HepG2 (cell line): ENCODE results near the gene HLA-DOA. TPM values are rescaled to one million over a fixed set of nuclear protein-coding genes. Genes with fewer than 3 reads are reported as not detected.

Experiments
- ATAC-seq: fragments of 200-7000 bp; cut with Tn5 transposase; 3 replicates; pipeline ENCODE4 v1.9.1; 2020; ENCODE audit warnings: mild to moderate bottlenecking, moderate library complexity
- BruUV-seq: library from RNA; stranded (reverse); fragments of 400-500 nt; replicated peaks from 2 replicates; lab custom pipeline; 2021; lab: Mats Ljungman, UMichigan
- CTCF ChIA-PET: fragments of 300-600 bp; formaldehyde crosslinking; extraction: SDS; loops from one replicate; lab custom pipeline; 2021; ENCODE audit warnings: low total read pairs, inconsistent platforms, low intra/inter-chr PET ratio; lab: Yijun Ruan, JAX
- POLR2A ChIA-PET: fragments of 350-600 bp; sonication (Branson Sonifier 250); formaldehyde crosslinking; loops from one replicate; lab custom pipeline; 2020; ENCODE audit warnings: antibody characterized with exemption, inconsistent platforms; lab: Yijun Ruan, JAX
- DNase-seq: peaks from one replicate; pipeline ENCODE4 v3.0.0-alpha.2; 2015; ENCODE audit warnings: low spot score
- FAIRE-seq: peaks from 3 replicates; lab custom pipeline; 2011; peaks lifted over from hg19 to GRCh38; lab: Jason Lieb, UNC
- H2AFZ ChIP-seq: one replicate; pipeline ENCODE4 v1.6.1; 2011; ENCODE audit warnings: low read length, inconsistent platforms
- H3K27ac ChIP-seq: fragments of 300-600 bp; 3 replicates; pipeline ENCODE4 v1.8.0; 2011; ENCODE audit warnings: mixed run types, mild to moderate bottlenecking, mixed read lengths, low read length, inconsistent platforms; ENCODE audit not compliant: insufficient read depth; ENCODE audit errors: extremely low read length
- H3K27me3 ChIP-seq, 2 experiments: fragments of 200-600 bp in 1 of 2; 2 replicates in 1 of 2; 3 replicates in 1 of 2; pipeline versions ENCODE4 v1.6.0 to v1.8.0; 2011; ENCODE audit warnings: low read length in 2 of 2, mild to moderate bottlenecking in 2 of 2, moderate library complexity in 2 of 2, inconsistent platforms in 1 of 2; ENCODE audit not compliant: insufficient read depth in 2 of 2, control insufficient read depth in 1 of 2
- H3K36me3 ChIP-seq, 2 experiments: fragments of 200-600 bp in 1 of 2; replicated peaks in 1 of 2; 2 replicates in 1 of 2; 3 replicates in 1 of 2; pipeline versions ENCODE4 v1.5.1 to v1.8.0; 2011; ENCODE audit warnings: low read length in 2 of 2, inconsistent platforms in 1 of 2; ENCODE audit not compliant: insufficient read depth in 2 of 2, control insufficient read depth in 1 of 2
- H3K4me1 ChIP-seq: 2 replicates; pipeline ENCODE4 v1.5.1; 2012; ENCODE audit warnings: low read length, inconsistent platforms; ENCODE audit not compliant: insufficient read depth
- H3K4me2 ChIP-seq: 2 replicates; pipeline ENCODE4 v1.6.0; 2011; ENCODE audit warnings: low read depth, low read length, inconsistent platforms
- H3K4me3 ChIP-seq, 3 experiments: fragments of 200-600 bp in 1 of 3; sonication (generic), shearing (Covaris generic) in 1 of 3; replicated peaks in 1 of 3; 2 replicates each; pipeline ENCODE4 v1.5.1; 2011 to 2016; ENCODE audit warnings: low read length in 3 of 3, inconsistent platforms in 2 of 3, low read depth in 2 of 3, mild to moderate bottlenecking in 2 of 3, control low read depth in 1 of 3, mixed read lengths in 1 of 3; ENCODE audit not compliant: insufficient read depth in 1 of 3
- H3K79me2 ChIP-seq: one replicate; pipeline ENCODE4 v1.6.1; 2011; ENCODE audit warnings: low read length, inconsistent platforms; ENCODE audit not compliant: insufficient read depth
- H3K9ac ChIP-seq: 2 replicates; pipeline ENCODE4 v1.6.0; 2011; ENCODE audit warnings: mild to moderate bottlenecking, low read depth, low read length, inconsistent platforms; ENCODE audit not compliant: insufficient read depth
- H3K9me3 ChIP-seq: 2 replicates; pipeline ENCODE4 v1.5.1; 2012; ENCODE audit warnings: mild to moderate bottlenecking, low read length
- H4K20me1 ChIP-seq: 2 replicates; pipeline ENCODE4 v1.6.0; 2011; ENCODE audit warnings: inconsistent platforms, mild to moderate bottlenecking, low read length, moderate library complexity; ENCODE audit not compliant: insufficient read depth
- CBX2 ChIP-seq, 2 experiments: fragments of 200-600 bp in 1 of 2; sonication (generic); formaldehyde crosslinking in 1 of 2; IDR thresholded peaks; 2 replicates each; pipeline versions ENCODE4 v1.7.0 to v1.8.1; 2018 to 2022; ENCODE audit warnings: low read depth in 2 of 2, low read length in 1 of 2, mild to moderate bottlenecking in 1 of 2, missing genetic modification reagents in 1 of 2
- CCDC6 ChIP-seq: sonication (generic); formaldehyde crosslinking; IDR thresholded peaks from 2 replicates; pipeline ENCODE4 v1.8.1; 2022; ENCODE audit warnings: mild to moderate bottlenecking, missing genetic modification reagents, moderate library complexity
- HNRNPLL ChIP-seq: fragments of 200-400 bp; formaldehyde crosslinking; IDR thresholded peaks from 2 replicates; pipeline ENCODE4 v1.6.1; 2017; ENCODE audit warnings: mild to moderate bottlenecking, low read depth, low read length; ENCODE audit not compliant: poor library complexity, severe bottlenecking
- POLR2G ChIP-seq: fragments of 200-400 bp; formaldehyde crosslinking; IDR thresholded peaks from 2 replicates; pipeline ENCODE4 v1.6.1; 2018; ENCODE audit warnings: mild to moderate bottlenecking, low read depth, low read length, moderate library complexity
- RARA ChIP-seq: IDR thresholded peaks from 2 replicates; pipeline ENCODE4 v1.6.1; 2016; ENCODE audit warnings: missing genetic modification reagents, missing compliant biosample characterization
- SNAPC2 ChIP-seq: sonication (generic); formaldehyde crosslinking; IDR thresholded peaks from 2 replicates; pipeline ENCODE4 v1.8.1; 2022; ENCODE audit warnings: mild to moderate bottlenecking, missing genetic modification reagents
- SPEN ChIP-seq: sonication (generic); formaldehyde crosslinking; IDR thresholded peaks from 2 replicates; pipeline ENCODE4 v1.5.1; 2020; ENCODE audit warnings: low read depth, mild to moderate bottlenecking, missing genetic modification reagents
- ZFY ChIP-seq: sonication (generic); formaldehyde crosslinking; IDR thresholded peaks from 2 replicates; pipeline ENCODE4 v1.4.0; 2020; ENCODE audit warnings: missing genetic modification reagents
- ZNF230 ChIP-seq: sonication (generic); formaldehyde crosslinking; IDR thresholded peaks from 2 replicates; pipeline ENCODE4 v1.4.0; 2020; ENCODE audit warnings: mild to moderate bottlenecking, missing genetic modification reagents
- ZNF451 ChIP-seq: sonication (generic); formaldehyde crosslinking; IDR thresholded peaks from 2 replicates; pipeline ENCODE4 v1.5.0; 2020; ENCODE audit warnings: mild to moderate bottlenecking, missing genetic modification reagents
- ZNF557 ChIP-seq: sonication (generic); formaldehyde crosslinking; IDR thresholded peaks from 2 replicates; pipeline ENCODE4 v1.4.0; 2020; ENCODE audit warnings: missing genetic modification reagents
- ZNF773 ChIP-seq: sonication (generic); formaldehyde crosslinking; IDR thresholded peaks from 2 replicates; pipeline ENCODE4 v1.4.0; 2020; ENCODE audit warnings: missing genetic modification reagents, borderline replicate concordance
- WGBS: methylation state at CpG from one replicate; pipeline ENCODE4 v1.1.6; 2017; ENCODE audit warnings: low lambda C conversion rate; 5-methylcytosine and 5-hydroxymethylcytosine counted together
- in situ Hi-C: cut with HindIII; loops from 2 replicates; pipeline ENCODE4 v1.10.0; 2017; ENCODE audit warnings: low pct_unique_long_range_greater_than_20kb; ENCODE audit not compliant: extremely low pct_ligation_motif_present
- intact Hi-C: fragments of 100-400 bp; cut with micrococcal nuclease; formaldehyde crosslinking; loops from one replicate; pipeline ENCODE4 v1.10.0; 2022; ENCODE audit not compliant: unreplicated experiment
- polyA plus RNA-seq, 8 experiments: library from polyadenylated mRNA; depleted of rRNA in 3 of 8; stranded (reverse) in 7 of 8; unstranded in 1 of 8; fragments of >200 nt; fragmentation: Illumina TruSeq in 4 of 8; extraction: Trizol in 4 of 8; gene quantifications; 2 replicates each; pipeline versions ENCODE4 v1.2.1 to v1.2.3, GENCODE V29; 2011 to 2016; ENCODE audit warnings: low read depth in 4 of 8, missing spikeins in 1 of 8, mixed read lengths in 1 of 8; ENCODE audit not compliant: insufficient read depth in 1 of 8
- total RNA-seq, 5 experiments: library from RNA; depleted of rRNA; stranded (reverse); fragments of >200 nt; fragmentation: Illumina TruSeq; extraction: Trizol; gene quantifications; 2 replicates each; pipeline ENCODE4 v1.2.3, GENCODE V29; 2016; ENCODE audit warnings: low read depth in 1 of 5
- TF ChIP-seq, protein P1 (sequence below): sonication (generic); formaldehyde crosslinking; IDR thresholded peaks from 2 replicates; pipeline ENCODE4 v1.8.0; 2022; ENCODE audit warnings: mild to moderate bottlenecking, missing genetic modification reagents, moderate library complexity
- TF ChIP-seq, protein P2 (sequence below): sonication (generic); formaldehyde crosslinking; IDR thresholded peaks from 2 replicates; pipeline ENCODE4 v1.4.0; 2020; ENCODE audit warnings: missing genetic modification reagents
- TF ChIP-seq, protein P3 (sequence below): sonication (generic); formaldehyde crosslinking; IDR thresholded peaks from 2 replicates; pipeline ENCODE4 v1.5.1; 2020; ENCODE audit warnings: mild to moderate bottlenecking, missing genetic modification reagents, moderate library complexity
- TF ChIP-seq, protein P4 (sequence below): sonication (generic); formaldehyde crosslinking; IDR thresholded peaks from 2 replicates; pipeline ENCODE4 v1.5.0; 2020; ENCODE audit warnings: mild to moderate bottlenecking, missing genetic modification reagents, moderate library complexity

HLA-DOA gene
- total and polyA plus RNA-seq, 2 of the 13 experiments (the other 11 are each of a cell fraction or from before 2014, with no cell fraction given), result 0.03 to 0.09 TPM

DNA sequence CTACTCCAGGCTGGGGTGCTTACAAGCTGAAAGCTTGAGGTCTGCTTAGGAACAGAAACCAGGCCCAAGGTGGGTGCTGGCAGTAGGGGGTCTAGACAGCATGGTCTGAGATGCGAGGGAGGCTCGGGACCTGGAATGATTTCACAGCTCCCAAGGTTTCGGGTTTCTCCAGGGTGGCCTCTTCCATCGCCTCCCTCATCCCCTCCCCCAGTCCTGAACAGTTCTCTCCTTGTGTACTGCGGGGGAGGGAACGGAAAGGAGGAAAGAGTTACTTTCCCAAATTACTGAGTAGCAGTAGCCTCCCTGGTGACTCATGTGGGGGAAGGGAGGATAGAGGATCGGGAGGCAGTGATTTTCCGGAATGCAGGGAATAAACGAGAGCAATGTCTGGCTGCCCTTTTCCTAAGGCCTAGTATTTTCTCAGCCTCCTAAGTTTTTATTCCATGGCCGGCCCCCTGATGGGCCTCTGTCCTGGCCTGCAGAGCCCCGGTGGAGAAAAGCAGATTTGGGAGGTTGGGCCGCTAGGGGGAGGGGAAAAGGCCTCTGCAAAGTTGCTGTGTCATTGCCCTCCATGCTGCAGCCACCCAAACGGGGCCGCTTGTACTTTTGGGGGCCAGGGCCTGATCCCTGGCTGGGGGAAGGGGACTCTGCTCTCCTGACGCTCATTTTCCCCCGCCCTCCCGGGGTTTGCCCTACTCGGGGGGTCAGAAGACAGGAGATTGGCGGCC is 39.5 kb downstream of the HLA-DOA start:
- FAIRE-seq, result peak; percentile 68
- H3K27ac ChIP-seq, result peak overlapping the region; percentile 99
- H4K20me1 ChIP-seq, result peaks cover 28% of the 10 kb centered on the region
- ChIA-PET CTCF (no interaction called here), POLR2A (interaction anchor here (0.6 to 10.5 kb wide), 27 partner anchors 11 to 1071 kb away, joined by 3 to 305 read pairs (median 7); partner anchors contain the start of genes AGPAT1, ATF6B, HLA-DMA and HLA-DMB)
- peaks cover 67% of the 10 kb centered on the region for H3K79me2 ChIP-seq
- peak overlapping the region; percentile 75 to 96 (median 78) for H3K4me3 ChIP-seq
- ATAC-seq, result peak; percentile 1
- peaks cover 0 to 4% of the 10 kb centered on the region in 2 experiments; a peak in 1 of 5 replicates for H3K27me3 ChIP-seq
- H3K4me1 ChIP-seq, result peaks cover 45% of the 10 kb centered on the region
- H3K36me3 ChIP-seq, result peaks cover 11 to 25% of the 10 kb centered on the region in 2 experiments
- BruUV-seq, result TSS peak; percentile 46
- peak overlapping the region; percentile 99 for H3K4me2 ChIP-seq
- intact Hi-C loops, result loop anchor here (5.0 kb wide), 2 partner anchors 83 to 227 kb away; no protein-coding TSS in a partner anchor
- under 1% methylated on average over 15 of the region's 19 CpGs for WGBS
- peak overlapping the region; percentile 100 for H3K9ac ChIP-seq
- no peak overlapping the region for H2AFZ ChIP-seq
- no peaks in the 10 kb centered on the region for H3K9me3 ChIP-seq
- peak; percentile 83 for DNase-seq
- in situ Hi-C loops, result loop anchor here (5.0 to 25.0 kb wide), 2 partner anchors 778 to 1058 kb away; partner anchors contain the start of genes GPSM3, PBX2 and ZBTB12
- TF ChIP-seq, protein P1, sequence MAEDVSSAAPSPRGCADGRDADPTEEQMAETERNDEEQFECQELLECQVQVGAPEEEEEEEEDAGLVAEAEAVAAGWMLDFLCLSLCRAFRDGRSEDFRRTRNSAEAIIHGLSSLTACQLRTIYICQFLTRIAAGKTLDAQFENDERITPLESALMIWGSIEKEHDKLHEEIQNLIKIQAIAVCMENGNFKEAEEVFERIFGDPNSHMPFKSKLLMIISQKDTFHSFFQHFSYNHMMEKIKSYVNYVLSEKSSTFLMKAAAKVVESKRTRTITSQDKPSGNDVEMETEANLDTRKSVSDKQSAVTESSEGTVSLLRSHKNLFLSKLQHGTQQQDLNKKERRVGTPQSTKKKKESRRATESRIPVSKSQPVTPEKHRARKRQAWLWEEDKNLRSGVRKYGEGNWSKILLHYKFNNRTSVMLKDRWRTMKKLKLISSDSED (CRISPR knock-in tag), result peak; percentile 14; the same call in 1 of the 2 replicates
- TF ChIP-seq ZNF557 (CRISPR knock-in tag) (0 out of 2 replicates have a peak, but pooled peaks have one; percentile 82), ZFY (CRISPR knock-in tag) (peak; percentile 85), CBX2 (IDR thresholded peaks at IDR 0.05; ENCODE audit: low read depth, low read length) (no peak), CBX2 (CRISPR knock-in tag; IDR thresholded peaks at IDR 0.05; ENCODE audit: low read depth) (no peak), POLR2G (peak; percentile 75), SPEN (peak; percentile 10), RARA (0 out of 2 replicates have a peak, but pooled peaks have one; percentile 17), ZNF451 (CRISPR knock-in tag) (peak; percentile 17; the same call in 1 of the 2 replicates), SNAPC2 (CRISPR knock-in tag) (peak; percentile 19; the same call in 1 of the 2 replicates), ZNF230 (CRISPR knock-in tag) (no peak; the same call in 1 of the 2 replicates), CCDC6 (CRISPR knock-in tag) (no peak), HNRNPLL (peak; percentile 32), ZNF773 (CRISPR knock-in tag) (0 out of 2 replicates have a peak, but pooled peaks have one; percentile 64)
- TF ChIP-seq, protein P2, sequence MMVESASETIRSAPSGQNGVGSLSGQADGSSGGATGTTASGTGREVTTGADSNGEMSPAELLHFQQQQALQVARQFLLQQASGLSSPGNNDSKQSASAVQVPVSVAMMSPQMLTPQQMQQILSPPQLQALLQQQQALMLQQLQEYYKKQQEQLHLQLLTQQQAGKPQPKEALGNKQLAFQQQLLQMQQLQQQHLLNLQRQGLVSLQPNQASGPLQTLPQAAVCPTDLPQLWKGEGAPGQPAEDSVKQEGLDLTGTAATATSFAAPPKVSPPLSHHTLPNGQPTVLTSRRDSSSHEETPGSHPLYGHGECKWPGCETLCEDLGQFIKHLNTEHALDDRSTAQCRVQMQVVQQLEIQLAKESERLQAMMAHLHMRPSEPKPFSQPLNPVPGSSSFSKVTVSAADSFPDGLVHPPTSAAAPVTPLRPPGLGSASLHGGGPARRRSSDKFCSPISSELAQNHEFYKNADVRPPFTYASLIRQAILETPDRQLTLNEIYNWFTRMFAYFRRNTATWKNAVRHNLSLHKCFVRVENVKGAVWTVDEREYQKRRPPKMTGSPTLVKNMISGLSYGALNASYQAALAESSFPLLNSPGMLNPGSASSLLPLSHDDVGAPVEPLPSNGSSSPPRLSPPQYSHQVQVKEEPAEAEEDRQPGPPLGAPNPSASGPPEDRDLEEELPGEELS, result peak; percentile 11; the same call in 1 of the 2 replicates
- TF ChIP-seq, protein P3, sequence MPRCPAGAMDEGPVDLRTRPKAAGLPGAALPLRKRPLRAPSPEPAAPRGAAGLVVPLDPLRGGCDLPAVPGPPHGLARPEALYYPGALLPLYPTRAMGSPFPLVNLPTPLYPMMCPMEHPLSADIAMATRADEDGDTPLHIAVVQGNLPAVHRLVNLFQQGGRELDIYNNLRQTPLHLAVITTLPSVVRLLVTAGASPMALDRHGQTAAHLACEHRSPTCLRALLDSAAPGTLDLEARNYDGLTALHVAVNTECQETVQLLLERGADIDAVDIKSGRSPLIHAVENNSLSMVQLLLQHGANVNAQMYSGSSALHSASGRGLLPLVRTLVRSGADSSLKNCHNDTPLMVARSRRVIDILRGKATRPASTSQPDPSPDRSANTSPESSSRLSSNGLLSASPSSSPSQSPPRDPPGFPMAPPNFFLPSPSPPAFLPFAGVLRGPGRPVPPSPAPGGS (CRISPR knock-in tag), result peak; percentile 31; the same call in 1 of the 2 replicates
- TF ChIP-seq, protein P4, sequence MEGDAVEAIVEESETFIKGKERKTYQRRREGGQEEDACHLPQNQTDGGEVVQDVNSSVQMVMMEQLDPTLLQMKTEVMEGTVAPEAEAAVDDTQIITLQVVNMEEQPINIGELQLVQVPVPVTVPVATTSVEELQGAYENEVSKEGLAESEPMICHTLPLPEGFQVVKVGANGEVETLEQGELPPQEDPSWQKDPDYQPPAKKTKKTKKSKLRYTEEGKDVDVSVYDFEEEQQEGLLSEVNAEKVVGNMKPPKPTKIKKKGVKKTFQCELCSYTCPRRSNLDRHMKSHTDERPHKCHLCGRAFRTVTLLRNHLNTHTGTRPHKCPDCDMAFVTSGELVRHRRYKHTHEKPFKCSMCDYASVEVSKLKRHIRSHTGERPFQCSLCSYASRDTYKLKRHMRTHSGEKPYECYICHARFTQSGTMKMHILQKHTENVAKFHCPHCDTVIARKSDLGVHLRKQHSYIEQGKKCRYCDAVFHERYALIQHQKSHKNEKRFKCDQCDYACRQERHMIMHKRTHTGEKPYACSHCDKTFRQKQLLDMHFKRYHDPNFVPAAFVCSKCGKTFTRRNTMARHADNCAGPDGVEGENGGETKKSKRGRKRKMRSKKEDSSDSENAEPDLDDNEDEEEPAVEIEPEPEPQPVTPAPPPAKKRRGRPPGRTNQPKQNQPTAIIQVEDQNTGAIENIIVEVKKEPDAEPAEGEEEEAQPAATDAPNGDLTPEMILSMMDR (CRISPR knock-in tag), result peak; percentile 41
